Kidney epithelial cell (primary cell): ENCODE measurements around the gene CIAO1. TPM values are rescaled to one million over a fixed set of nuclear protein-coding genes. Genes with fewer than 3 reads are reported as not detected.
"Not testable (repeated sequence)": the region's sequence is repeated elsewhere in the genome, so short reads cannot be mapped to it uniquely, and the experiment has no call there.

Experiments
- DNase-seq: peaks from one replicate; pipeline ENCODE4 v3.0.0-alpha.2; 2010; ENCODE audit warnings: low read depth
- H3K27me3 ChIP-seq: 2 replicates; pipeline ENCODE4 v1.6.0; 2011; ENCODE audit warnings: low read length; ENCODE audit not compliant: control insufficient read depth, insufficient read depth
- H3K36me3 ChIP-seq: 2 replicates; pipeline ENCODE4 v1.5.1; 2011; ENCODE audit warnings: low read length; ENCODE audit not compliant: control insufficient read depth, insufficient read depth
- H3K4me3 ChIP-seq: 2 replicates; pipeline ENCODE4 v1.5.1; 2011; ENCODE audit warnings: low read depth, mild to moderate bottlenecking, control low read depth, low read length
- total RNA-seq: library from RNA; depleted of rRNA; stranded (reverse); fragments of >200 nt; gene quantifications from 2 replicates; pipeline ENCODE4 v1.2.3, GENCODE V29; 2015
- TF ChIP-seq, protein P1 (sequence below): IDR thresholded peaks from 2 replicates; pipeline ENCODE4 v1.5.1; 2011; ENCODE audit warnings: mild to moderate bottlenecking, moderate library complexity, low read length, control low read depth, inconsistent platforms; ENCODE audit not compliant: insufficient read depth, poor library complexity, severe bottlenecking

The CIAO1 gene
- total RNA-seq, 1 donor from 2014 or later = 73.7 TPM

DNA sequence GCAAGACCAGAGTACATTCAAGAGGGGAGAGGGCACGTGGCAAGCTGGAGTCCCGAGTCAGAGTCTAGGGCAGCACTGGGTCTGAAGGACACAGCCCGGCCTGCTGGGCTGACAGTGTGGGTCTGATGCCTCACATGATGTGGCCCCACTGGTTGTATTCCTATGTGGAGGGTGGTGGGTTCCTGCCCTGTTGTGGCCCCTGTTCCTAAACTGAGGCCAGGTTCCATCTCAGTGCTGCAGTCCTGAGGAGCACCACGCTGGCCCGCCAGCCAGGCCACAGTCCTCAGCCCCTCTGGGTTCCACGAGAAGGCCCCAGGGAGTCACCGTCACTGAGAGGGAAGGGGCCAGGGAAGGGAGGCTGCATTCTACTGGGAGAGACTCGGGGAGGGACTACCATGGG lies 13.5 kb upstream of the CIAO1 start:
- Histone ChIP-seq H3K4me3 (no peak overlapping the region), H3K36me3 (peaks cover 4% of the 10 kb centered on the region), H3K27me3 (no peaks in the 10 kb centered on the region)
- TF ChIP-seq, protein P1, sequence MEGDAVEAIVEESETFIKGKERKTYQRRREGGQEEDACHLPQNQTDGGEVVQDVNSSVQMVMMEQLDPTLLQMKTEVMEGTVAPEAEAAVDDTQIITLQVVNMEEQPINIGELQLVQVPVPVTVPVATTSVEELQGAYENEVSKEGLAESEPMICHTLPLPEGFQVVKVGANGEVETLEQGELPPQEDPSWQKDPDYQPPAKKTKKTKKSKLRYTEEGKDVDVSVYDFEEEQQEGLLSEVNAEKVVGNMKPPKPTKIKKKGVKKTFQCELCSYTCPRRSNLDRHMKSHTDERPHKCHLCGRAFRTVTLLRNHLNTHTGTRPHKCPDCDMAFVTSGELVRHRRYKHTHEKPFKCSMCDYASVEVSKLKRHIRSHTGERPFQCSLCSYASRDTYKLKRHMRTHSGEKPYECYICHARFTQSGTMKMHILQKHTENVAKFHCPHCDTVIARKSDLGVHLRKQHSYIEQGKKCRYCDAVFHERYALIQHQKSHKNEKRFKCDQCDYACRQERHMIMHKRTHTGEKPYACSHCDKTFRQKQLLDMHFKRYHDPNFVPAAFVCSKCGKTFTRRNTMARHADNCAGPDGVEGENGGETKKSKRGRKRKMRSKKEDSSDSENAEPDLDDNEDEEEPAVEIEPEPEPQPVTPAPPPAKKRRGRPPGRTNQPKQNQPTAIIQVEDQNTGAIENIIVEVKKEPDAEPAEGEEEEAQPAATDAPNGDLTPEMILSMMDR = no peak
- DNase-seq = no peak

DNA sequence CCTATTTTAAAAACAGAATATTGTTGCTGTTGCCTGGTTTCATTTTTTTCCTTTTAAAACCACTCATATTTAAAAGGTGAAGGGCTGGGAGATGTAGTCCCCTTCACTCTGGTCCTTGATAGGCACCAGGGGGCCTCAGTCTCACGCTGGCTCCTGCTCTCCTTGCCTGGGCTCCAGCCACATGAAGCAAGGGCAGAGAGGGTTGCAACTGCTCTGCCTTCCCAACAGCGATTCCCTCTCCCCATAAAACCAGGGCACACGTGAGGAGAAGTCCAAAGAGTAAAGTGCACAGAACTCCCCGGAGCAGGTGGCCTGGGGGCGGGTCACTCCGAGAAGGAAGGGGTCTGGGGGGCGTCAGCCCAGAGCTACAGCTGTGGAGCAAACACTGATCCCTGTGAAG lies 13.0 kb upstream of the CIAO1 start:
- Histone ChIP-seq H3K27me3 (no peaks in the 10 kb centered on the region), H3K4me3 (no peak overlapping the region), H3K36me3 (peaks cover 4% of the 10 kb centered on the region)
- no peak for DNase-seq
- TF ChIP-seq, protein P1 = no peak

DNA sequence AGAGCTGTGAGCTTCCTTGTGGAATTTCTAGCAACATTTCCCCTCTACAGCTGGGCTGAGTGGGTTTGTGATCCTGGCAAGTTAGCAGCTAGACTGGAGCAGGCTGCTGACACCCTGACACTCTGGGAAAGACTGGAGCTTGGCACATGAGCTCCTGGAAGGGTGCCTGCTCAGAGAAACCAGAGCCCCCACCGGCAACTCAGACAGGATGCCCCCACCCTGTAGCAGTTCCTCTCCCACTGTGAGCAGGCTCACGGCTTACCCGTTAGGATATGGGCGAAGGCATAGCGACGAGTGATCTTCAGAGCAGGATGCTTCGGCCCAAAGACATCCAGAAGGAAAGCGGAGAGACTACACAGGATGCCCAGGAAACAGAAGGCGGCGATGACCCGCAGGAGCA lies 11.5 kb upstream of the CIAO1 start:
- peaks cover 5% of the 10 kb centered on the region for H3K36me3 ChIP-seq
- TF ChIP-seq, protein P1 = no peak
- no peak overlapping the region for H3K4me3 ChIP-seq
- no peak for DNase-seq
- H3K27me3 ChIP-seq = no peaks in the 10 kb centered on the region

DNA sequence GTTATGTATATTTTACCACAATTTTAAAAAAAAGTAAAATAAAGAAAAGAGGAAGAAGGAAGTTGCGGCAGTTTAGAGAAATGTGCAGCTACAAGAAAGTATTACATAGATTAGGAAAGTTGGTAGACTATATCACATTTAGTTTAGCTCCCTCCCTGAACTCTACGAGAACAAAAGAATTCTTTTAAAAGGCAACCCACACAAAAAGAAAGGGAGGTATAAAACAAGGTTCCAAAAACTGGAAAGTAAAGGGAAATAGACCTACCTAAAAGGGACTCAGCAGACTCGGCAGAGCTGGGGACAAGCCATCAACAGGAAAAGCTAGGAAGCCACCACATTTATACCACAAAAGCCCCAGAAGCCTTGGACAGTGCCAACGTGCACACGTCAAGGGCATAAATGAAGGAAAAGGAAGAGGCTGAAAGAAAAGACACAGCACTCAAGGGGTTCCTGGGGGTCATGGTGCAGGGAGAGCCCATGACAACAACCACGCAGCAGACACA lies 9.4 kb upstream of the CIAO1 start:
- Histone ChIP-seq H3K36me3 (peaks cover 5% of the 10 kb centered on the region), H3K4me3 (no peak overlapping the region), H3K27me3 (no peaks in the 10 kb centered on the region)
- TF ChIP-seq, protein P1 = no peak
- DNase-seq = no peak

DNA sequence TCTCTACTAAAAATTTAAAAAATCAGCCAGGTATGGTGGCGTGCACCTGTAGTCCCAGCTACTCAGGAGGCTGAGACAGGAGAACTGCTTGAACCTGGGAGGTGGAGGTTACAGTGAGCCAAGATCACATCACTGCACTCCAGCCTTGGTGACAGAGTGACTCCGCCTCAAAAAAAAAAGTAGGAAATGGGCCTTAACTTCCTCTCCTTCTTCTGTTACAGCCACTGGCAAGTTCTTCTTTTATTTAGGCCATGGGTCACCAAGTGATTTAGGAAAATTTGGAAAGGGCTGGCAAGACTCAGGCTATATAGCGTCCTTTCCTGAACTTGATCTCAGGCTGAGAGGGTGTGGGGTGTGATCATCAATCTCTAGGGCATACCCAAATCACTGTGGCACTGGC lies 8.3 kb upstream of the CIAO1 start:
- DNase-seq, H3K4me3 ChIP-seq, H3K27me3 ChIP-seq, H3K36me3 ChIP-seq: not testable (repeated sequence)

DNA sequence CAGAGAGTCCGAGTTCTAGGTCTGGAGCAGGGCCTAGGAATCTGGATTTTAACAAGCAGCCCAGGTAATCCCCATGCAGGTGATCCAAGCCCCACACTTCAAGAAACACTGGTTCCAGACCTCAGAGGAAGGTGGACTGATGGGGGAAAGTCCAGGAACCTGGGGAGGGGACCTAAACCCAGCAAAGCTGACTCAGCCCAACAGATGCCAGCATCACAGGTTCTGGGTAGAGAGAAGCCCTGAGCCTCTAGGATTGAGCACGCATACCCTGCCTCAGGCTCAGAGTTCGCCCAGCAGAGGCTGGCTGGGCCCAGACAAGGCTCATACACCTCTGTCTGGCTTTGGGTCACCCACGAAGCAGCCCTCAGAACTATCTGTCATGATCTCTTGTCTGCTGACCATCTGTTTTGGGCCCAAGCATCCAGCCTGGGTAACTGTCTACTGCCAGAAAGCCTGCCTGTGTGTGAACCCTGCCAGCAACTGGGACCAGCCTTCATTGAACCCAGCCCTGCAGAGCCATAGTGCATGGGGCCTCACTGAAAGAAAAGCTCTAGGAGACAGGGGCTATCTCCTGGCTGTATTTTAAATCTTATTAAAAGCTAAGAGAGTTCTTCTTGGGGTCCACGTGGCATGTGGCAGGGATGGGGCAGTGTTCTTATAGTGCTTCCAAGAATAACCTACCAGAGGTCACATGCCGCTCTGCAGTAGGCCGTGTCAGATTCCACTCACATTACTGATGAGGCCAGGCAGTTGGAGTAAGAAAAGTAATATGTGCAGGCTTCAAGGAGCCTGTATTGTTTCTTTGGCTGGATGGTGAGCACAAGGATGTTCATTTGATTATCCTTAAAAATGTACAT lies 7.6 kb upstream of the CIAO1 start:
- TF ChIP-seq, protein P1 = no peak
- Histone ChIP-seq H3K36me3 (peaks cover 3% of the 10 kb centered on the region), H3K4me3 (no peak overlapping the region), H3K27me3 (no peaks in the 10 kb centered on the region)
- no peak for DNase-seq
